GM18870 (cell line): ENCODE results near the gene MYO18A.
"Not testable (repeated sequence)": the region's sequence is repeated elsewhere in the genome, so short reads cannot be mapped to it uniquely, and the experiment has no call there.

ENCODE experiments used
- ATAC-seq: cut with Tn5 transposase; IDR thresholded peaks from one replicate; pipeline ENCODE4 v1.9.1; 2021; ENCODE audit warnings: moderate library complexity; ENCODE audit not compliant: unreplicated experiment

Gene MYO18A, protein sequence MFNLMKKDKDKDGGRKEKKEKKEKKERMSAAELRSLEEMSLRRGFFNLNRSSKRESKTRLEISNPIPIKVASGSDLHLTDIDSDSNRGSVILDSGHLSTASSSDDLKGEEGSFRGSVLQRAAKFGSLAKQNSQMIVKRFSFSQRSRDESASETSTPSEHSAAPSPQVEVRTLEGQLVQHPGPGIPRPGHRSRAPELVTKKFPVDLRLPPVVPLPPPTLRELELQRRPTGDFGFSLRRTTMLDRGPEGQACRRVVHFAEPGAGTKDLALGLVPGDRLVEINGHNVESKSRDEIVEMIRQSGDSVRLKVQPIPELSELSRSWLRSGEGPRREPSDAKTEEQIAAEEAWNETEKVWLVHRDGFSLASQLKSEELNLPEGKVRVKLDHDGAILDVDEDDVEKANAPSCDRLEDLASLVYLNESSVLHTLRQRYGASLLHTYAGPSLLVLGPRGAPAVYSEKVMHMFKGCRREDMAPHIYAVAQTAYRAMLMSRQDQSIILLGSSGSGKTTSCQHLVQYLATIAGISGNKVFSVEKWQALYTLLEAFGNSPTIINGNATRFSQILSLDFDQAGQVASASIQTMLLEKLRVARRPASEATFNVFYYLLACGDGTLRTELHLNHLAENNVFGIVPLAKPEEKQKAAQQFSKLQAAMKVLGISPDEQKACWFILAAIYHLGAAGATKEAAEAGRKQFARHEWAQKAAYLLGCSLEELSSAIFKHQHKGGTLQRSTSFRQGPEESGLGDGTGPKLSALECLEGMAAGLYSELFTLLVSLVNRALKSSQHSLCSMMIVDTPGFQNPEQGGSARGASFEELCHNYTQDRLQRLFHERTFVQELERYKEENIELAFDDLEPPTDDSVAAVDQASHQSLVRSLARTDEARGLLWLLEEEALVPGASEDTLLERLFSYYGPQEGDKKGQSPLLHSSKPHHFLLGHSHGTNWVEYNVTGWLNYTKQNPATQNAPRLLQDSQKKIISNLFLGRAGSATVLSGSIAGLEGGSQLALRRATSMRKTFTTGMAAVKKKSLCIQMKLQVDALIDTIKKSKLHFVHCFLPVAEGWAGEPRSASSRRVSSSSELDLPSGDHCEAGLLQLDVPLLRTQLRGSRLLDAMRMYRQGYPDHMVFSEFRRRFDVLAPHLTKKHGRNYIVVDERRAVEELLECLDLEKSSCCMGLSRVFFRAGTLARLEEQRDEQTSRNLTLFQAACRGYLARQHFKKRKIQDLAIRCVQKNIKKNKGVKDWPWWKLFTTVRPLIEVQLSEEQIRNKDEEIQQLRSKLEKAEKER (N-terminal part only)

DNA sequence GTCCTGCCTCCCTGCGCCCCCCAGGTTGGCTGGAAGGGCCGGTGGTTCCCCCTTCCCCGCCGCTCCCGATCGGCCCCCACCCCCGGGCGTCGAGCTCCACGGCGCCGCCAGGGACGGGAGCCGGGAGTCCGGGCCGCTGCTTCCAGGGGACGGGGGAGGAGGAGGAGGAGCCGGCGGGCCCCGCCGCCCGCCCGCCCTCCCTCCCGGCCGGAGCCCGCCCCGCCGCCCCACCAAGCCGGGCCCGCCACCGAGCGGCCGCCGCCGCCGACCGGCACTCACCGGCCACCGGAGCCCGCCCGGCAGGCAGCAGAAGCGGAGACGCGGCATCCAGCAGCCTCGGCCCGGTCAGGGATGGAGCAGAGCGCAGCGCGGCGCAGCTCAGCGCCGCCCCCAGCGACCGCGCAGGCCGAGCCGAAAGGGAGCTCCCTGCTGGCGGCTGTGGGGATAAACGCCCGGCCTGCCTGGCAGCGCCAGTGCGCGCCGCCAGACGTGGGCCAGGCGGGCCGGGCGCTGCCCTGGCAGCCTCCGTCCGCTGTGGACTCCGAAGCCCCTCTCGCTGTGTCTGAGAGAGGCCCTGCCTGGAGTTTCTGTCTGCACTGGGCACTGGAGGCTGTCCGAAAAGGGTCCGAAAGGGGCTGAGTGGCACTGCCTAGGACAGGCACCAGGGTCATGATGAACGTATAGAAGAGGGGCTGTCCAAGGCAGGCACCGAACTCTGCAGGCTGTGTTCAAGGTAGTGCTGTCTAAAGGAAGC lies at the start of gene MYO18A:
MYO18A (minus strand) TSS at position 365 of the 754 bp plus-strand sequence. CDS start 13,458 bp downstream, outside the sequence.
- no peak for ATAC-seq

DNA sequence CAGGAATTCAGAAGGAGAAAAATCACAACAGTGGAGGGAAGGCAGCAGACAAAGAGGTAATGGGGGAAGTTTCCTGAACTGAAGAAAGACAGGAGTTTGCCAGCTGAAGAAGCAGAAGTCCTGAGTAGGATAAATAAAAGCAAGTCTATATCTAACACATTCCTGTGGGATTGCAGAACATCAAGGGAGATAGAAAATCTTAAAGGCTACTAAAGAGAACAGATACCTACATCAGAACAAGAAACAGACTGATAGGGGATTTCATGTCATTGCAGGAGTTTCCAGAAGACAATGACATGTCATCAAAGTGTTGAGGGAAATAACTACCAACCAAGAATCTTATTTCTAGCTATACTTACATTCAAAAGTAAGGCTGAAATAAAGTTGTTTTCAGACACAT lies 45.2 kb upstream of the MYO18A start:
- no peak for ATAC-seq

DNA sequence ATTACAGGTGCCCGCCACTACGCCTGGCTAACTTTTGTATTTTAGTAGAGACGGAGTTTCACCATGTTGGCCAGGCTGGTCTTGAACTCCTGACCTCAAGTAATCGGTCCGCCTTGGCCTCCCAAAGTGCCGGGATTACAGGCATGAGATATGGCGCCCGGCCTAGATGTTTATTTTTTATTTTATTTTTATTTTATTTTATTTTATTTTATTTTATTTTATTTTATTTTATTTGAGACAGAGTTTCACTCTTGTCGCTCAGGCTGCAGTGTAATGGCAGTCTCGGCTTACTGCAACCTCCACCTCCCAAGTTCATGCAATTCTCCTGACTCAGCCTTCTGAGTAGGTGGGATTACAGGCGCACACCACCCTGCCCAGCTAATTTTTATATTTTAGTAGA lies 41.1 kb upstream of the MYO18A start:
- not testable (repeated sequence) for ATAC-seq

DNA sequence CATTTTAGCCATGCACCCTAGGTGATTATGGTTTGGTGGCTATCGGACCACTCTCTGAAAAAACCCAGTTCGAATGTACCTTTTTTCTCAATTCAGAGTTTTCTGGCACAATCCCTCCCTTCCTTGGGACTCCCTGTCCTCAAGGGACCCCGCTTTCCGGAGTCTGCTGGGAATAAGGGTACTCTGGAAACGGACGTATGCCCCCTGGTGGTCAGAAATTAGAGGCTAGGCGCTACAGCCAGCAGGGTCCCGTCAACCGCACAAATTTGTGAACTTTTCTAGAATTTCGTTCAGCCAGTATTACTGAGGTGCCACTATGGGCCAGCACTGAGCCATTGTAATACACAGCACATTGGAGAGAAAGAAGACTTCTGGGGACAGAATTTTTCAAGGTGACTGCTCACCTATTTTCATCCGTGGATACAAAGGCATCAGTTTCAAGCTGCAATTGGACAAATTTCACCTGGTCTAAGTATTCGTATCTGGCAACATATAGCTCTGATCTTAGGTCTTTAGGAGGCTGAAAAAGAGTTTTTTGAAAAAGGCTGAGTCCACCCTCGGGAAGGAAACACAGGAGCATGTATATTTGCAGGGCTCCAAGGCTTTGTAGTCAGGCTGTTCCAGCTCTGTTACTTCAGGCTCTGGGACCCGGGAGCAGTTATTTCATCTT lies 39.3 kb upstream of the MYO18A start:
- ATAC-seq, result peak; percentile 50

DNA sequence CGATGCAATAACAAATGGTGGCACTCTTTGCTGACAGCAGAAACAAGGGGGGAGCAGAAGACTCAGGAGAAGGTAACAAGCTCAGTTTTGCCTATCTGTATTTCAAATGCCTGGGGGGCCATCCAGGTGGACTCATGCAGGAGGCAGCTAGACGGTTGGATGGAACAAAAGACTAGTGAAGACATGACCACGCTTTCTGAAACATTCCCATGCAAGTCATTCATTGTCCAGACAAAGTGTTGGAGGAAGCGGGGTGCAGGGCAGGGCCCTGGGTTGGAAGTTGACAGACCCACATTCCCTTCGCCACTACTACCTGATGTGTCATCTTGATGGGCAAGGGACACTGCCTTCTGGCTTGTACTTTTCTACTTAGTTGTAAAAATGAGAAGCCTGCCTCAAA lies 36.7 kb upstream of the MYO18A start:
- ATAC-seq, result no peak

DNA sequence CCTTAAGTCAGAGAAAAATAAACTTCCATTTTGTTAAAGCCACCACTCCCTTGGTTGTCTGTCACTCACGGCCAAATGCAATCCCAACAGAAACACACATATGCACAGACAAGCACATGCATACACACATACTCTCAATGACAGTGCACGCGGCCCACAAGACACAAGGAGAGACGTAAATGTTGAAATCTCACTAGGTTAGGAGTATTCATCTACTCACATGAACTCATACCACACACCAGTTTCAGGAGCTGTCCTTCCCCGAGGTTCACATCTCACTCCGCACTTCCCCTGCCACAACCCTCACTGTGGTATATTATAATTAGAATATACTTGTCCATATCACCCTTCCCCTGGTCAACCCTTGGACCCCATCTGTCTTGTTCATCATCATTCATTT lies 36.0 kb upstream of the MYO18A start:
- ATAC-seq, result no peak

DNA sequence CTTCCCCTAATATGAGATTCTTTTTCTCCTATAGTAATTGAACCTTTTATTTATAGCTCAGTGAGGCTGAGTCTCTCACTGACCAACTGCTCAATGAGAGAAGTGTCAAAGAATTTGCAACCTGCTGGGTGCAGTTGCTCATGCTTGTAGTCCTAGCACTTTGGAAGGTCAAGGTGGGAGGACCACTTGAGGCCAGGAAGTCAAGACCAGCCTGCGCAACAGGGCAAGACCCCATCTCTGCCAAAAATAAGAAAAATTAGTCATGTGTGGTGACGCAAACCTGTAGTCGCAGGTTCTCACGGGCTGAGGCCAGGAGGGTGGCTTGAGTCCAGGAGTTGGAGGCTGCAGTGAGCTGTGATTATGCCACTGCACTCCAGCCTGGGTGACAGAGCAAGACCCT lies 35.5 kb upstream of the MYO18A start:
- ATAC-seq, result no peak

DNA sequence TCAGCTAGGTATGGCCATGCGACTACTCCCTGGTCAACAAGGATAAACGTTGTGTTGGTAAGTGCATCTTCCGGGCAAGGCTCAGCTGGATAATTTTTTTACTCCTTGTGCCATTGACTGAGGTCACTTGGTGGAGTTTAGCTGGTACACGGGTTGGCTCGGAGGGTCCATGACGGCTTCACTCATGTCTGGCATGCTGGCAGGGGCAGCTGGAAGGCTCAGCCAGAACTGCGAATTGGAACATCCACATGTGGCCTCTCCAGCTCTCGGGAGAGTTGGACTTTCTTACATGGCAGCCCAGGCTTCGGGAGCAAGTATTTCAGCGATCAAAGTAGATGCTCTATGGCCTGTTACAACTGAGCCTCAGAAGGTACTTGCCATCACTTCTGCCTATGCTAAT lies 35.0 kb upstream of the MYO18A start:
- no peak for ATAC-seq

DNA sequence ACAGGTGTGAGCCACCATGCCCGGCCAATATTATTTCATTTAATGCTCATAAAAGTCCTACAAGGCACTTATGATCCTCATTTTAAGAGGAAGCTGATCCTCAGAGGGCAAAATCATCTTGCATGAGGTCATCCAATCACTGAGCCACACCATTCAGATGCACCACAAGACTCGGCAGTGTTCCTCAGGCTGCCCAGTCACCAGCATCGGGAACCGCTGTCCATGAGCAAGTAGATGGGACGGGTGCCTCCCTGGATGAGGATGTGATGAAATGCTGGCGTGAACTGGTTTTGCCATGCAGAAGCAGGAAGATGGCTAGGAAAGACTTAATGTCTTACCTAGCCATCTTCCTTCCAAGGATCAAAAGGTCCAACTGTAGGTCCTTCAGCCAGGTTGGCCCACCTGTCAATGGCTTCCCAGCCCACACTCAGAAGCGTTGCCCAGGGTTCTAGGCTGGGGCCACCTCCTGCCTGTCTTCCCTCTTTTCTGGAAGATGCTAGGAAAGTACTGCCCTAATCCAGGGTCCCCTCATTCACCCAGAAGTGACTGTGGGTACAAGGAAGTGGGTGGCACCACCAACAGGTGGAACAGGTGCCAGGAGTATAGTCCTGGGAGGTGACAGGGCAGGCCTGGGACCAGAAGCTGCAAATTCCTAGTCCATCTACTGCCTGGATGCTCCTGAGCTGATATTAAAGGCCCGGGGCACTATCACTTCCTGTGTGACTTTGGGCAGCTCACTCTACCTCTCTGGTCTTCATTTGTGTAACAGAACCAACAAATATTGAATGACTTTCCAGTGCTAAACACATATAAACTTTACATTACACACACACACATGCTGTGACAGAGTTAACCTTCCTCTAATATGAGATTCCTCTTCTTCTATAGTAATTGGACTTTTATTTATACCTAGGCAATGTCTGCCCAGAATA lies 34.3 kb upstream of the MYO18A start:
- ATAC-seq, result no peak

DNA sequence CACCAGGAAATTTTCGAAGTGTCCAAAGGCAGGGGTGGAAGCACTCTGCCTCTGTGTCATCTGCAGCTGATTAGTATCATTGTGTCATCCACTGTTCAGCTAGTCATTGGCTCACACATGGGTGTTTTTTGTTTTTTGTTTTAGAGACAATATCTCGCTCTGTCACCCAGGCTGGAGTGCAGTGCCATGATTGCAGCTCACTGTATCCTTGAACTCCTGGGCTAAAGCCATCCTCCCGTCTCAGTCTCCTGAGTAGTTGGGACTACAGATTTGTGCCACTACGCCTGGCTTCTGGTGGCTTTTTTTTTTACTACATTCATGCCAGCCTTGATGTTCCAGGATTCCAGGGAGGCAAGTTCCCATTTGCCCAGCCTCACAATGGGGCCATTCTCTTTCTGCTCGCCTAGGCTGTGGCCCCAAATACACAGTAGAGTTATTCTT lies 32.5 kb upstream of the MYO18A start:
- ATAC-seq, result no peak

DNA sequence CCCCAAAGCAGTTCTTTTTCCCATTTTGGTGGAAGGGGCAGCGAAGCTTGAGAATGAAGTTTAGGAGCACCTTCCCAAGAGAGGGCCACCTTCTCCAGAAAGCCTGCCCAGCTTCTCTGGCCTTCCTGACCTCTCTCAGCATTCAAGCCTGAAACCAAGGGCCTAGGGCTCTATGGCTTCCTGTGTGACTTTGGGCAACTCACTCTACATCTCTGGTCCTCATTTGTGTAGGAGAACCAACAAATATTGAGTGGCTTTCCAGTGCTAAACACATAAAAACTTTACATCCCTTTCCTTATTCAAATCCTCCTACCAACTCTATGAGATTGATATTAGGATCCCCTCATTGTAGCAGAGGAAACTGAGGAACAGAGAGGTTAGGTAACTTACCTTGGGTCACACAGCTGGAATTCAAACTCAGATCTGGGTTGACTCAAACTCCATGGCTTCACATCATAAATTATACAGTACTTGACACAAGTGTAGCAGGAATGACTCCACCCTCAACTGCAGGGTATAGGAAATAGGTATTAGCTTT lies 32.0 kb upstream of the MYO18A start:
- no peak for ATAC-seq

DNA sequence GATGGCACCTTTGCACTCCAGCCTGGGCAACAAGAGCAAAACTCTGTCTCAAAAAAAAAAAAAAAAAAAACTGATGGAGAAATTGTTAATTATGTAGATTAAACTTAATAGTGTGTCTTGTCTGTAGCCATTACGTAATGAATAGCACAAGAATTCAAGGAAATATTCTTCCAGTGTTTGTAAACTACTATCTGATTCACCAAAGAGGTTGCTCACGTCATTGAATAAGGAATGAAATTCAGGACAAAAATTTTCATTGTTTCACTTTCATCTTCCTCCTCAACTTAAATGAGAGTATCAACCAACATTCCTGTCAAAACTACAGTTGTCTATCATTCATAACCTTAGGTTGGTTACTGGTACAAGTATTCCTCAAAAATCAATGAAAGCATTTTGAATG lies 30.7 kb upstream of the MYO18A start:
- ATAC-seq, result no peak

DNA sequence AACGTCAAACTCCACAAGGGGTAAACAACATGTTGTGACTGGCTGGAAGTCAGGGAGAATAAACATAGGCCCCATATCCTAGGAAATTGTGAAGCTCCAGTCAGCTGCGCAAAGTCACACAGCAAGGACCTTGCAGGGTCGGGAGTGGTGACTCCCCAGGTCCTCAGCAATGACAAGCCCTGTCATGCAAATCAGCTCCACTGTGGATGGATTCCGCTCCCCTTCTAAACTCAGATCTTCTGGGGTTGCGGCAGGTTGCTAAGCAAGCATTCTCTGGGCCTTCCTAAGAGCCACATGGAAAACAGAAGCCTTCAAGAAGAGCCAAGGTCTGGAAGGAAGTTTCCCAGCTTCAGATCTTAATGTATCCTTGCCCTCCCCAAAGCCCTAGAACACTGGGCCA lies 28.9 kb upstream of the MYO18A start:
- no peak for ATAC-seq

DNA sequence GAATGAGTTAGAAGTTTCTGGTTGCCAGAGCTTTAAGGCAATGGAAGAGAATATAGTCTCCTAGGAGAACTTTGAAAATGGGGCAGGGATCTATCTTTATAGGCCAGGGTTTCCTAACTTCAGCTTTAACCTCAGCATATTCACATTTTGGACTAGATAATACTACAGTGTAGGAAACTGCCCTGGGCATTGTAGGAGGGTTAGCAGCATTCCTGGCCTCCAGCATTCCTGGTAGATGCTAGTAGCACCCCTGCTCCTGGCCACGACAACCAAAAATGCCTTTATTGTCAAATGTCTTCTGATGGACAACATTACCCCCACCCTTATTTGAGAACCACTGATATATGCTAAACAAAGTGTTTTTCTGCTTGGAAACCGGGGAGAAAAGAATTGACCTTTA lies 27.8 kb upstream of the MYO18A start:
- ATAC-seq, result no peak

DNA sequence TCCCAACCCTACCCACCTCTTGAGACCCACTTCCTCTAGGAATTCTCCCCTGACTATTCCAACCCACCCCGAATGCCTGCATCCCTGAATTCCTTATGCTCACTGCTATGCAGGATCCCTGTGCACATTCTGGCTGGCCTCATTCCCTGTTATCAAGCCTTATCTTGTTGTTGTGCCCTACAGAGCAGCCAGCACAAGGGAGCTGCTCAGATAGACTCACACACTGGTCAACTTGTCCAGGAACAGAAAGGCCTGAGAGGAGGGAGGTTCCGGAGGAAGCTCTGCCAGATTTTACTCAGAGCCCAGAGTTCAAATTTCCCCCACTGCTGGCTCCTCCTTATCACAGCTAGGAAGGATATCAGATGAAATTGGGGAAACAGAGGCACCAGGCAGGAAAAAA lies 24.8 kb upstream of the MYO18A start:
- ATAC-seq, result no peak

DNA sequence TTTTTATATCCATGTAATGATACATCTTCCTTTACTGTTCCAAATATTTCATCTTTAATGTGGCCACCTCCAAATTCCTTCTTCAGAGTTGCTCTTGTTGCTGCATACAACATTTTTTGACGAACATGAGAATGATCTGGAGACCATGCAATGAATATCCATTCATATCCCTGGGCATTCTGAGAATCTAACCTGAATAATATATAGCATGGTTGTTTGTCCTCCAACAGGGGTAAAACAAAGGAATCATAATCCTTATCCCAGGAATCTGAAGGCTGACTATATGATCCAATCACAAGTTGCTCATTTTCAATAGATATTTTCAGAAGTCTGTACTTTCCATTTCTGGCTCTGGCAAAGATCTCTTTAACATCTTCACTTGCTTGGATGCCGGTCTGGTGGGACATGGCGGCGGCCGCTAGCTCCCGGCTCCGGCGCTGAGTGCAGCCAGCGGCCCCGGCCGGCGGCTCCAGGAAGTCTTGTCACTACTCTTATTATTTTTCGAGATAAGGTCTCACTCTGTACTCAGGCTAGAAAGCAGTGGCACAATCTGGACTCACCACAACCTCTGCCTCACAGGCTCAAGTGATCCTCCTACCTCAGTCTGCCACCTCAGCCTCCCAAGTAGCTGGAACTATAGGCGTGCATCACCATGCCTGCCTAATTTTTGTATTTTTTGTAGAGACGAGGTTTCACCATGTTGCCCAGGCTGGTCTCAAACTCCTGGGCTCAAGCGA lies 24.0 kb upstream of the MYO18A start:
- ATAC-seq, result not testable (repeated sequence)

DNA sequence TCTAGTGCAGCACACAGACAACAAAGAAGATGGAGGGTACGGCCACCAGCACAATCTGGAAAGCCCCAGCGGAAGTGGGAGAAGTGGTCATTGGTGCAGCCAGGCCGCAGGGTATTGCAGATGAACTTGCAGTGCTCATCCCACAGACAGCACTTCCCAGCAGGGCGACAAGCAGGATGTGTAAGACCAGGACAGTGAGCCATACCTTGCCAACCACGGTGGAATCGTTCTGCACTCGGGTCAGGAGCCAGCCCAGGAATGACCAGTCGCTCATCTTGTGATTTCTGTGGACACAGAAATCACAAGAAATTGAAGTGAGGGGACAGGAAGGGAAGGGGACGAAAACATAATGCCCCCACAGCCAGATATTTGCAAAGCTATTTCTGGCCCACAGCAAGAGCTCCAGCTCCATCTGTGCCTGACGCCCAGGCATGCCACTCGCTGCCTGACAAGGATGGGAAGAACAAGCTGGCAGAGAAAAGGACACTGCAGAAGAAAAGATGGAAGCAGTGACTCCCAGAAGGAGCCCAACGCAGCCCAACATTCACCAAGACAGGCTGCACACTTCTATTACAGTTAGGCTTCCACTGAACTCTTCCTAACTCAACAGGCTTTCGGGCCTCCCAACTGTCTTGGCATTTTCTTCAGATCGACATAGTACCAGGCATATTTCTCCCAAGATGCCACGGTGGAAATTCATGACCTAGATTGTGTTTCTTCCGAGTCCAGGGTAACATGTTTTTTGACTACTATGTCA lies 17.5 kb upstream of the MYO18A start:
- no peak for ATAC-seq
